Ramos (cell line): ENCODE measurements around the gene METTL24.
"Not testable (repeated sequence)": the region's sequence is repeated elsewhere in the genome, so short reads cannot be mapped to it uniquely, and the experiment has no call there.

Source experiments
- in situ Hi-C: fragments of 300-500 bp; cut with MboI; formaldehyde crosslinking; loops from one replicate; pipeline ENCODE4 v1.14.3; 2022; ENCODE audit warnings: low sequenced_read_pairs; ENCODE audit not compliant: unreplicated experiment

METTL24 gene

GRCh38 chr6:110282412-110282811 is 75.7 kb downstream of the METTL24 start:
- in situ Hi-C loops, result no loop called here

- in situ Hi-C loops, result no loop called here
Observed at GRCh38 chr6:110277100-110277665, 81.0 kb downstream of the METTL24 start.

- in situ Hi-C loops, result not testable (repeated sequence)
Observed at GRCh38 chr6:110272781-110273180, 85.4 kb downstream of the METTL24 start.

- in situ Hi-C loops, result no loop called here
Observed at GRCh38 chr6:110271732-110272022, 86.5 kb downstream of the METTL24 start.

GRCh38 chr6:110270165-110270564 is 88.0 kb downstream of the METTL24 start:
- in situ Hi-C loops, result no loop called here

- in situ Hi-C loops, result no loop called here
Observed at GRCh38 chr6:110269623-110270022, 88.5 kb downstream of the METTL24 start.

GRCh38 chr6:110266996-110267395 is 91.2 kb downstream of the METTL24 start:
- in situ Hi-C loops, result no loop called here

GRCh38 chr6:110265273-110265672 is 92.9 kb downstream of the METTL24 start:
- in situ Hi-C loops, result no loop called here

GRCh38 chr6:110256366-110256765 is 101.8 kb downstream of the METTL24 start:
- in situ Hi-C loops, result no loop called here

- in situ Hi-C loops, result no loop called here
Observed at GRCh38 chr6:110255211-110255750, 102.9 kb downstream of the METTL24 start.

GRCh38 chr6:110250838-110251237 is 107.3 kb downstream of the METTL24 start:
- in situ Hi-C loops, result no loop called here

- in situ Hi-C loops, result no loop called here
Observed at GRCh38 chr6:110250058-110250457, 108.1 kb downstream of the METTL24 start.

GRCh38 chr6:110246900-110247546 is 111.1 kb downstream of the METTL24 start:
- in situ Hi-C loops, result no loop called here

- in situ Hi-C loops, result no loop called here
Observed at GRCh38 chr6:110246378-110246777, 111.8 kb downstream of the METTL24 start.

GRCh38 chr6:110244621-110245020 is 113.5 kb downstream of the METTL24 start:
- in situ Hi-C loops, result not testable (repeated sequence)

- in situ Hi-C loops, result no loop called here
Observed at GRCh38 chr6:110239526-110240274, 118.4 kb downstream of the METTL24 start.

- in situ Hi-C loops, result not testable (repeated sequence)
Observed at GRCh38 chr6:110236007-110236406, 122.1 kb downstream of the METTL24 start.

- in situ Hi-C loops, result no loop called here
Observed at GRCh38 chr6:110233770-110234374, 124.3 kb downstream of the METTL24 start.

- in situ Hi-C loops, result no loop called here
Observed at GRCh38 chr6:110232450-110232849, 125.7 kb downstream of the METTL24 start.

GRCh38 chr6:110226261-110226660 is 131.9 kb downstream of the METTL24 start:
- in situ Hi-C loops, result no loop called here

GRCh38 chr6:110221738-110222137 is 136.4 kb downstream of the METTL24 start:
- in situ Hi-C loops, result no loop called here
